GM21619 (cell line): Measurements from ENCODE around the gene STARD5.
"Not testable (repeated sequence)": the region's sequence is repeated elsewhere in the genome, so short reads cannot be mapped to it uniquely, and the experiment has no call there.

Experiments
- ATAC-seq: cut with Tn5 transposase; IDR thresholded peaks from one replicate; pipeline ENCODE4 v1.9.1; 2021; ENCODE audit not compliant: unreplicated experiment

Gene STARD5

GRCh38 chr15:81323944-81324881, at the start of gene STARD5:
Gene STARD5, minus strand, starts transcription at chr15:81324141. Its CDS starts 42 bp downstream, at chr15:81324099.
- ATAC-seq: peak; percentile 99

GRCh38 chr15:81373176-81373575, 49.2 kb upstream of the STARD5 start:
- no peak for ATAC-seq

GRCh38 chr15:81372575-81372974, 48.6 kb upstream of the STARD5 start:
- ATAC-seq: no peak

- no peak for ATAC-seq
These were observed 40.0 kb upstream of the STARD5 start for GRCh38 chr15:81363718-81364500.

GRCh38 chr15:81363276-81363675, 39.3 kb upstream of the STARD5 start:
- no peak for ATAC-seq

- ATAC-seq: no peak
These were observed 38.8 kb upstream of the STARD5 start for GRCh38 chr15:81362790-81363189.

- ATAC-seq: no peak
These were observed 38.0 kb upstream of the STARD5 start for GRCh38 chr15:81361891-81362290.

GRCh38 chr15:81360491-81360890, 36.5 kb upstream of the STARD5 start:
- no peak for ATAC-seq

- no peak for ATAC-seq
These were observed 34.3 kb upstream of the STARD5 start for GRCh38 chr15:81358248-81358647.

GRCh38 chr15:81357180-81357686, 33.3 kb upstream of the STARD5 start:
- ATAC-seq: no peak

GRCh38 chr15:81356252-81356651, 32.3 kb upstream of the STARD5 start:
- no peak for ATAC-seq

GRCh38 chr15:81351651-81352050, 27.7 kb upstream of the STARD5 start:
- ATAC-seq: no peak

- ATAC-seq: no peak
These were observed 25.3 kb upstream of the STARD5 start for GRCh38 chr15:81349271-81349670.

GRCh38 chr15:81348691-81349090, 24.8 kb upstream of the STARD5 start:
- ATAC-seq: not testable (repeated sequence)

- ATAC-seq: no peak
These were observed 24.0 kb upstream of the STARD5 start for GRCh38 chr15:81347910-81348309.

- no peak for ATAC-seq
These were observed 22.7 kb upstream of the STARD5 start for GRCh38 chr15:81346611-81347010.

- ATAC-seq: no peak
These were observed 19.4 kb upstream of the STARD5 start for GRCh38 chr15:81343371-81343770.

GRCh38 chr15:81341351-81341750, 17.4 kb upstream of the STARD5 start:
- ATAC-seq: no peak

GRCh38 chr15:81339851-81340250, 15.9 kb upstream of the STARD5 start:
- ATAC-seq: no peak

GRCh38 chr15:81339321-81339720, 15.4 kb upstream of the STARD5 start:
- no peak for ATAC-seq

- no peak for ATAC-seq
These were observed 14.4 kb upstream of the STARD5 start for GRCh38 chr15:81338170-81339007.
